Inflammatory macrophage (primary cell): ENCODE results near the gene SLC37A1.
"Not testable (repeated sequence)": the region's sequence is repeated elsewhere in the genome, so short reads cannot be mapped to it uniquely, and the experiment has no call there.

Experiments
- DNase-seq, 2 donors: peaks; one replicate each; pipeline ENCODE4 v3.0.0-alpha.2; 2020 to 2022
- total RNA-seq, 18 experiments: gene quantifications; one replicate each; lab custom pipeline; 2026; ENCODE audit warnings: mixed read lengths in 6 of 18, inconsistent platforms in 2 of 18; lab: John Stamatoyannopoulos, UW

The SLC37A1 gene
- total RNA-seq: 19.9 to 41.4 (median 27.1) reads per million in 18 experiments

DNA sequence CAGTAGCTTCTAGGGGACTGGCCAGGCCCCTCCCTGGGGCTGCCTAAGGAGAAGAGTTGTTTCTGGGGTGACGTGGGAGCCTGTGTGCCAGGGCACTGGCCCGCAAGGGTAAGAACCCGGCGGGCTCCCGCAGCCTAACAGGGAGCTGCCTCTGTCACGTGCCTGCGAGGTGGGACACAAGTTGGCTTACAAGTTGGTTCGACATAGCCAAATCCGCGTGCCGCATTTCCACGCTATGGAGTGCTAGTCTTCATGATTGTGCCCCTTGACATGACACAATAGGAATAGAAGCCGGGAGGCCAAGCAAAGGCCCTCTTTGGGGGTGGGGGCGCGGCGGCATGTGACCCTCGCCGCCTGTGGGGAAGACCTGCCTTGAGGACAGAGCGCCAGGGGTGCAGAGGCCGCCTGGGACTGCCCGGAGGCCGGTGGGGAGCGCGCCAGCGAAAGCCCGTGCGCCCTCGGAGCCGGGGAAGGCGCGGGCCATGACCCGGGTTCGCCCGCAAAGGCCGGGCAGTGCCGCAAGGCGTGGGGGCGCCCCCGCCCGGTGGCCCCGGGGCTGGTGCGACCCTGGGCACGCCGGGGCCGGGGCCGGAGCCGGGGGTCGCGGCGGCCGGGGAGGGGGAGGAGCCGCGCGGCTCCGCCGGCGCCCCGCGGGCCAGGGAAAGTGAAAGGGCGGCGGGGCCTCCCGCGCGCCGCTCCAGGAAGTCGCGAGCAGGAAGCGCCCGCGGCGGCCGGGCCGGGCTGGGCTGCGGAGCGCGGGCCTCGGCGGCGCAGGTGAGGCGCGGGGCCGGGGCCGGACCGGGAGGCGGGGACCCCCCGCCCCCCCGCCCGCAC lies at the start of gene SLC37A1:
SLC37A1 (plus strand) TSS at position 702 of the 834 bp plus-strand sequence. CDS start 4,603 bp downstream, outside the sequence.
- DNase-seq: peak in 1 of 2 donors; percentile 36

DNA sequence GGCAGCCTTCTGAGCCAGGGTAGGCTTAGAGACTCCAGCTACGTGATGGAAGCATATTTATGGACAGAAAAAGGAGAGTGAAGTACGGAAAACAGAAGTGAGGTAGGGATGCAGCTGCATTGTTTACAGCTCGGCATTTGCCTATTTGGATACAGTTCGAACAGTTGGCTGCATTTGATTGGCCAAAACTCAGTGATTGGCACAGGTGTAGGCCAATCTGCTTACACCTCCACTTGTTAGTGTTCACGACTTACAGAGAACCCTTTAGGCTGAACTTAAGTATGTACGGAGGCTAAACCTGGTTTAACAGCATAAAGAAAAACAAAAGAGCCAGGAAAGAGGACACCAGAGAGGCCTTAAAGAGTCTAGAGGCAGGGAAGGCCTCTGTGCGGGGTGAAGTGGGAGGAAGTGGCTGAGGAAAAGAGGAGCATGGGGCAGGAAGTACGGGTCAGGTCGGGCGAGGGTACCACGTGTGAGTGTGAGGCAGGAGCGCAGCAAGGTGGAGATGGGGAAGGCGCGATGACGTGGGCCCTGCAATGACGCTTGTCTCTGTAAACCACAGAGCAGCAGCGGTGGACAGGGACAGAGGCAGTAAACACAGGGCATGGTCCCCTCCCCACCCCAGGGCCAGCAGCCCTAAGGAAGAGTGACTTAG lies 49.7 kb upstream of the SLC37A1 start:
- peak; percentile 66 to 78 for DNase-seq

DNA sequence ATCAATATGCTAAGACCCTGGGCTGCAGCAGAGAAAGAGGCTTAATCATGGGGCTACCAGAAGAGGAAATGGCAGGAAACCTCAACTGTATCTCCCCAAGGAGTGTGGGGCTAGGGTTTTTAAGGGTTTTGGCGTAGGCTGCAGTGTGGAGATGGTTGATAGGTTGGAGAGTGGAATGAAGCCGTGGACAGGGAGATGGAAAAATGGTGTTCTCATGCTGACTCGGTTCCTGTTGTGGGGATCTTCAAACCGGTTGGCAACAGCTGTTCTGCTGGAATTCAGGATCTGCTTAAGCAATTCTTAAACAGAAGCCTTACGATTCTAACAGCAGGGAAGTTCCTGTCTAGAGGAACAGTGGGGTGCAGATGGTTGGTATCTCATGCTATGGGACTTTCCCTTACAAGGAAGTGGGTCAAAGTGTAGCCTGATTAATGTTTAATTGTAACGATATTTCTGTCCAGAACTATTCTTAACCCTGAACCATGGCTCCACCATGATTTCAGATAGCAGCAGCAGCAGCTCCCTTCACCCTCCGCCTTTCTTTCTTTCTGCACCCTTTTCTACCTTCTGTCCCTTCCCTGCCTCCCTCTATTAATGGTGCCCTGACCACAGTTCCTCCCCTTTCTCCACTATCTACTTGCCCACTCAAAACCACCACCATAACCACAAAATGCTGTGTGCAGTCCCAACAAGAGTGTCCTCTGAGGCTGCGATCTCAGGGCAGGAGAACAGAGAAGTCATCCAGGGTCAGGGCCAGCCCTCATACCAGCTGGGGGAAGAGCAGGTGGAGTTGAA lies 48.4 kb upstream of the SLC37A1 start:
- DNase-seq: peak; percentile 58 to 77

DNA sequence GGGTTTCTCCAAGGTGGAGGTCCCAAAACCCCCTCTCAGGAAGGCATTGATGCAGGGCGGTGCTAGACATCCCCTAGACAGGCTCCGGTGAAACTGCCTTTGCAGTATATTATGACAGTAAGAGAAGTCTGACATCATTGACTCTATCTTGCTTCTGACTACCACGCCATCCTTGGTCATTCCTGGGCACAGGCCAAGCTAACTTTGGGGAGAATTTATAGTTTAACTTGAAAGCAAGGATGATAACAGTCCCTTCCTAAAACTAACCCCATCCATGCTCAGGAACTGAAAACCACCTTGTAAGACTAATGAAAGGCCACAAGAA lies 47.9 kb upstream of the SLC37A1 start:
- peak in 1 of 2 donors; percentile 6 for DNase-seq

DNA sequence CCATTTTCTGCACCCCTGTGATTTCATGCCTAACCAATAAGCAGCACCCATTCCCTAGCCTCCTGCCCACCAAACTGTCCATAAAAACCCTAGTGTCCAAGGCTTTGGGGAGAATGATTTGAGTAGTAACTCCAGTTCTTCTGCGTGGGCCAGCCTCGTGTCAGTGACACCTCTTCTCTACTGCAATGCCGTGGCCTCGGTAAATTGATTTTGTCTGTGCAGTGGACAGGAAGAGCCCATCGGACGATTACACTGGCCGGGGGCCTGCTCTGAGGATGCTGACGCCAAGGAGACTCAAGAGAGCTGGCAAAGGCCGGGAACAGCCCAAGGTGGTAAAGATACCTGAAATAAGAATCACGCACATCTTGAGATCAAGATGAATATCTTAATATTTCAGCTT lies 47.0 kb upstream of the SLC37A1 start:
- DNase-seq: no peak

DNA sequence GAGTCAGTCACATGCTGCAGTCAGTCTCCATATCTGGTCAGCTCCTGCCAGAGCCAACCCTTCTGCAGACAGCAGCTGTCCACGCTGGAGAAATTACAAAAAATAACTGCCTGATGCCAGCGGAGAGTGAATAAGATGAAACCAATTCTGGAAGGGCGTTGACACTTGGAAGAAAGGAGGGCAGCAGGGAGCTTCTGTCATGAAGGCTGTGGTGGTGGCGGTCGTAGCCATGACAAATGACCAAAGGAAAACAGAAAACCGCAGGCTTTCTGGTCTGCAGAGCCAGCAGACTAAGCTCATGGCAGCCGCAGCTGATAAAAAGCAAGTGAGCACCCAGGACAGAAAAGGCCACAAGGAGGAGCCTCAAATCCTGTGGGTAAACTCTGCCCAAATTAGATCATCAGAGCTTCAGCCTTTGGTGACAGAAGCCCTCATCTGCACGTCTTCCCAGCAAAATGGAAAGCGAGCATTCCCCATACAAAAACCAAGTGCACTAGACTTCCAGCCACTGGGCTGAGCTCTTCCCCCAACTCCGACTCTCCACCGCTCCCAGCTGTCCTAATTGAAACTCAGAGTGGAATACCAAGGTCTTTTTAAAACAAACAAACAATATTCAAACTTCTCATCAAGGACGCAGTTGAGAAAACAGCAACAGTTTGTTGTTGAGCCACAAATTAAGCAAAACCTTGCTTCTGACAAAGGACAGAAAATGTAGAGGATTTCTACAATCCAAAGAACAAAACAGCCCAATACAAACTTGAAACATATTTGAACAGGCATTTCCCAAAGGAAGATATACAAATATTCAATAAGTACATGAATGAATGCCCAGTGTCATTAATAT lies 46.3 kb upstream of the SLC37A1 start:
- peak; percentile 62 to 72 for DNase-seq

DNA sequence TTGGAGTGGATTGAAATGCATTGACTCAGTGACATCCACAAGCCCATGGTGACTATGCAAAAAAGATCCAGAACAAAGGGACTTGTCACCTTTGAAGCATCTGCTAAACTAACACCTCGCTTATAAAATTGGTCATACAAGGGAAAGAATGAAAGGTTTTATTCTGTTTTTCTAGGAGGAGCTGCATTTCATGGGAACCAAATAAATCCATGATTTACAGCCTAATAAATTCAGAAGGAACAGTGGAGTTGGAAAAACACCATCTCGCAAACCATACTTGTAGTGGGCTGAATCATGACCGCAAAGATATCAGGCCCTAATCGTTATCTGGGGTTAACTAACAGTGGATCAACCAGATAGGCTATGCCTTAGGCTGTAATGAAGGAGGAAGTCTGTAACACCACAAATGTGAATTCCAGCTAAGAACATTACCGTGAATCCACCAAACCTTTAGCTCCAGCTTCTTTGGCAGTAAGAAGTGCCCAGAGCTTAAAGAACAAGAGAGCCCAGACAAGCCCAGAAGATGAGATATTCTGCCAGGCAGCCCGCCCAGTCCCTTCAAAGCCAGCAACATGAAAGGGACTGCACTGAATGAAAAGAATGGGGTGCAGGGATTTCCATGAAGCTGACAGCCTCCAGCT lies 45.0 kb upstream of the SLC37A1 start:
- no peak for DNase-seq

DNA sequence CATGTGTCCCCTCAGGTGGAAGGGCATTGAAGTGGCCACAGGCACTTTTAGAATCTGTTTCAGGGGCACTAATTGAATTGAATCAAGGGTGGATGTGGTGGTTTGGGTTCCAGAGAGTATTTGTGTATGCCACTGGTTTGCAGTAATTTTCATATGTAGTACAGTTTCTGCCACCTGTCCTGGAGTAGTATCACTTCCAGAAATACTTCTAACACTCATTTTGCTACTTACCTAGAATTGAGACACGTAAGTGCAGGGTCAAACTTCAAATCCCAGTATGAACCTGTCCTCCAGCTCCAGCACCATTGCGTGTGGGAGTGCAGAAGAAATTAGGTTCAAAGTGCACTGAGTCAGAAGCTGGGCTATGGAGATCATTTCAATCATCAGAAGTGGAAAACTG lies 44.4 kb upstream of the SLC37A1 start:
- DNase-seq: no peak

DNA sequence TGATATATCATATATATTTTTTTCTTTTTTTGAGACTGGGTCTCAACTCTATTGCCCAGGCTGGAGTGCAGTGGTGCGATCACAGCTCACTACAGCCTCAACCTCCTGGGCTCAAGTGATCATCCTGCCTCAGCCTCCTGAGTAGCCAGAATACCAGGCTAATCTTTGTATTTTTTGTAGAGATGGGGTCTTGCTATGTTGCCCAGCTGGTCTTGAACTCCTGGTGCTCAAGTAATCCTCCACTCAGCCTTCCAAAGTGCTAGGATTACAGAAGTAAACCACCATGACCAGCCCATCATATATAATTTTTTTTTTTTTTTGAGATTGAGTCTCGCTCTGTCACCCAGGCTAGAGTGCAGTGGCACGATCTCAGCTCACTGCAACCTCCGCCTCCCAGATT lies 43.9 kb upstream of the SLC37A1 start:
- DNase-seq: not testable (repeated sequence)

DNA sequence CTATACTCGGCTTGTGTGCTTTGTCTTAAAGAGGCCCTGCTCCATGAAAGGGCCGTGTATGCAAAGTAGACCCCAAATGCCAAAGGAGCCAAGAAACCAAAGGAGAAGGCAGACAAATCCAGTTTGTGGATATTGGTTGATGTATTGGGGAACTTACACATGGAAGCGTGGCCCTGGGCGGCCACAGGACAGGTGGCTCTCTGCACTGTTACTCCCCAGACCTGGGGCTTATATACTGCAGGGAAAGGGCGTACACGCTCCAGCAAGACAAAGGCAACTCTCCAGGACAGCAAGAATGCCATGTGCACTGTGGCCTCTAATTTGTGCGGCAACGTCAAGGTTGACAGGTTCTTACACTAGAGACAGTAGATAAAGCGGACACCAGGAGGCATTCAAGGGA lies 42.4 kb upstream of the SLC37A1 start:
- no peak for DNase-seq

DNA sequence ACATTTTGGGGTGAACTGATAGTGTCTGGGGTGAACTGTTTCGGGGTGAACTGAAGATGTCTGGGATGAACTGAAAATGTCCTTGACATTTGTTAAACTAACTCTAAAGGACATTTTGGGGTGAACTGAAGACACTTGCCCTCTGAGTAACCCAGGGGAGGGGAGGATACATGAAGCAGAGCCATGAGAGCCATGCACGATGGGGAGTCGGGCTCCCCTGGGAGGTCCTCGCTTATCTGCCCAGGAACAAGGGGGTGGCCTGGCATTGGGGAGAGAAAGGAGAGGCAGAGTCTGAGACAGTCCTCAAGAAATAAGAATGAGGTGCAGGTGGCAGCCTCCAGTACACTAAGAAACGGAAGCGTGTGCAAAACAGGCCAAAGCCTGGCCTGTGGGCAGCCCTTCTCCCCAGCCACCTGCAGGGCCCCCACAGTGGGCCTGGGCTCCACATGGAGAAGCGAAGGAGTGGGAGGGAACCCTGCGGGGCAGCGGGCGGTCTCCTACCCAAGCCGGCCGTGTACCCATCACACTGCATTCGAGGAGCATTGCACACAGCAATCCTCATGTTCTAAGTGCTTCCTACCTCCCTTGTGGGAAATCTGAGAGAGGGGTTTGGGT lies 41.8 kb upstream of the SLC37A1 start:
- DNase-seq: no peak

DNA sequence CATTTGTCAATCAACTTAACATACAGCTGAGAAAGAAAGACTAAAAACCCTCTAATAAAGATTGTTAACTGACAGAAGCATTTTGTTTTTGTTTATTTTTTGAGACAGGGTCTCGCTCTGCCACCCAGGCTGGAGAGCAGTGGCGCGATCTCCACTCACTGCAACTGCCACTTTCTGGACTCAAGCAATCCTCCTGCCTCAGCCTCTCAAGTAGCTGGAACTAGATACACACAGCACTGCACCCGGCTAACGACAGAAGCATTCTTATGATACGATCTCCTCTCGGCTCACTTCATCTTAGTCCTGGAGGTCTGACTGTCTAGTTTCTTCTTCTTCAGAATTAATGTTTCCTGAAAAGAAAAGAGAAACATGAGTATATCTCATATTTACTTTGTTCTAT lies 41.1 kb upstream of the SLC37A1 start:
- no peak for DNase-seq

DNA sequence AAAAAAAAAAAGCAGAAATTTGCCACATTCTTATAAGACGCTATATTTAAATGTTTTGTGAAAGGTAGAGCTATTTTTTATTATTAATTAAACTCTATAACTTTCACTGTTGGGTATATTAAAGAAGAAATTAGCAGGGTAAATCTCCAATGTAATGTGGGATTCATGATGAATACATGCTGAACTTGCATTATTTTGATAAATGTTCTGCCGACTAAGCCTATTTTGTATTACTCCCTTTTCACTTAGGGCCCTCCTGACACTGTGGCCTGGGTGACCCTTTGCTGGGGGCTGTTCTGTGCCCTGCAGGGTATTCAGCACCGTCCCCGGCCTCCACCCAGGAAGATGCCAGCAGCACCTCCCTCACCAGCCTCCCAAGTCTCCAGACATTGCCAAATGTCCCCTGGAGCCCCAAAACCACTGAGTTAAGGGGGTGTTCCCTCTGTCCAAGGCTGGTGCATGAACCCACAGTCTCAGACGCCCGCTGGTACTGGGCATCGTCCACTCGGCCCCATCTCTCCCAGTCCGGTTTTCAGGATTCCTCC lies 40.1 kb upstream of the SLC37A1 start:
- no peak for DNase-seq

DNA sequence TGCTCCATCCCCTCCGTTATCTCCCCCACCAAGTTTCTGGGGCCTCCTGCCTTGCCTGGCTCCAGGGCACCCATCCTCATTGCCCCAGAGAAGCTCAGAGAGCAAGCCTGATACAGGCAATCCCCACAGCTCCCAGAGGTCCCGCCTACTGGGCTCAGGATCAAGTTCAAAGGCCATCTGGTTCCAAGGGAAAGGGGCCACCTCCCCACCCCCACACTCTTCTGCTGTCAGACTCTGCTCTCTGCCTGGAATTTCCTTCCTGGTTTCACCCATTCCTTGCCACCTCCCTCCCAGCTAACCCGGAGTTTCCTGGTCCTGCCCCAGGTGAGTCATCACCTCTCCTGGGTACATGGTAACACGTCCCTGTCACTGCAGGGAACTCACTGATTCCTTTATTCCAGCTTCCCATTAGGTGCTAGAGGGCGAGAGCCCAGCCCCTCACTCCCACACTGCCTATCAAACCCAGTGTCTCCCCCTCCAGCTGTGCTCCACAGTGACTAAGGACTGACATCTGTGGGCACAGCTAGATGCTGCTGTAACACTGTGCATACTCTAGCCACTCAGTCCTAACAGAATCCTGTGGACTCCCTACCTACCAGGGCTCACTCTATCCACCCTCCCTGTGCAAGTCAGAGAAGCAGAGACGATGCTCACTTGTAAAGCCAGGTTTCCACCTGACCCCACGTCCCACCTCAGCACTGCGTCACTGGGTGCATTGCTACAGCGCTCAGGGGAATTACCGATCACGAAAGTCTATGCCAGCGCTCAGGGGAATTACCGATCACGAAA lies 39.4 kb upstream of the SLC37A1 start:
- no peak for DNase-seq

DNA sequence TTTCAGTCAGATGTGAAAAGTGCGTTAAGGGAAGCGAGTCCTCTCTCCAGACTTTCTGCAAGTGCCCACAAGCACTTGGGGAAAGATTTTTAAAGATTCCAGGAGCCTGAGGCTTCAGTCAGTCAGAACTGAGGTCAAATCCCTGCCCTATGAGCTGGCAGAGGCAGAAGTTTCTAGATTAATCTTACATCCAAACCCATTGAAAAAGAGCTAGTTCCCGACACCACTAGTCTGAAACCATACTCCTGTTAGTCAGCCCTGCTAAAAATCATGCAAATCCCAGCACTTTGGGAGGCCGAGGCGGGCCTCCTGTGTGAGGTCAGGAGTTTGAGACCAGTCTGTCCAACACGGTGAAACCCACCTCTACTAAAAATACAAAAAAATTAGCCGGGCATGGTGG lies 38.6 kb upstream of the SLC37A1 start:
- no peak for DNase-seq

DNA sequence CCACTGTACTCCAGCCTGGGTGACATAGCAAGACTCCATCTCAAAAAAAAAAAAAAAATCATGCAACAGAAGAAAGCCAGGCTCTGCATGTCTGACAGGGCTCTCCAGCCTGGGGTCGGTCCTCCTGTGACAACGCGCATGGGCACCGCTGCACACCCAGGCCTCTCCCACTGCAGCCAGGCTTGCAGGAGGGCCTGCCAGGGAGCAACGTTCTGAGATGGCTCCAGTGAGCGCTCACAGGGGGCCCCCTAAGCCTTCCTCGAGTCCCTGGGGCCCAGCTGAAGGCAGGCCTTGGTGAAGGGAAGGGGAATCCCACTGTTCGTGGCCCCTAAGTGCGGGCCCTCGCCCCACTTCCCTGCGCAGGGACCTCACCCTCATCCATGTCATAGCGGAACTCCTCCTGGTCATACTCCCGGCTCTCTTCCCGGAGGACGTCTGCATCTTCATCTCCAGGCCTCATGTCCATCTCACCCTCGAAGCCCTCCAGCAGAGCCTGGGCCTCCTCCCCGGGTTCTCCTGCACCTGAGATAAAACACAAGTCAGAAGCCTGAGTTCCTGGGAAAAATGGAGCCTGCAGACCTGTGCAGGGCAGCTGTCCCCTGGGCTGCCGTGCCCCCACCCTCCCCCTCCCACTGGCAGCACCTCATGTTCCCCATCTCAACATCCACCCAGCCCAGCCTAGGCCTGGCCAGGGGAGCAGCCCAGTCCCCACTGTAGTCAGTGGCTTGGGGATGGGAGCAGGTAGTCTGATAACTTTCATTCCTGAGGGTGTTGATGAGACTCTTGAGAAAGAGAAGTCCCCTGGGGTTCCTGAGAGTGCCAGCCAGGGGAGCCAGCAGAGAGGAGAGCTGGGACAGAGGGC lies 37.9 kb upstream of the SLC37A1 start:
- no peak for DNase-seq

DNA sequence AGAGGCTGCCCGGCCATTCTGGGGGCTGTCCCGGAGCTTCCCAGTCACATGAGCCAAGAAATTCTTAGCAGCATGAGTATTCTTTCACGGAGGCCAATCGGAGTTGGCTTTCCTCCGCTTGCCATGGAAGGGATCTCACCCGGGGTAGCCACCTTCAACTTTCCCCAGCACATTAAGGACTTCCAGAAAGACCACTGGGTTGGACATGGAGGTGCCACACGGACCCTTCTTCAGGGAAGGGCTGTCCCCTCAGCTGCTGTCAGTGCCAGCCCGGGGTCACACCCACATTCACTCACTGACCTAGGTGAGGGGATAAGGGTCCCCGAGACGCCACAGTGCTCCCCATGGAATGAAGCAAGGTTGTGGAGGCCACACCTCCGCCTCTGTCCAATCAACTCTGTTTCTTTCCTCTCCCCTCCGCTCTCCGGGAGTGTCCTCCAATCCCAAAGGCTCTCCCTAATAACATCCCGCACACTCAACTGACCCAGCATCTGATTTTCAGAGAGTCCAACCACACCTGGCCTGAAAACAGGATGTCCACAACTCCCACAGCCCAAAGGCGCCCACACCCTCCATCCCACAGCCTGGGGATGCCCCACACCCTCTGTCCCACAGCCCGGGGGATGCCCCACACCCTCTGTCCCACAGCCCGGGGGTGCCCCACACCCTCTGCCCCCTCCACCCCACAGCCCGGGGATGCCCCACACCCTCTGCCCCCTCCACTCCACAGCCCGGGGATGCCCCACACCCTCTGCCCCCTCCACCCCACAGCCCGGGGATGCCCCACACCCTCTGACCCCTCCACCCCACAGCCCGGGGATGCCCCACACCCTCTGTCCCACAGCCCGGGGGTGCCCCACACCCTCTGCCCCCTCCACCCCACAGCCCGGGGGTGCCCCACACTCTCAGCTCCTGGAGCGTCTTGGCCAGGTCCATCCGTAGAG lies 37.0 kb upstream of the SLC37A1 start:
- no peak for DNase-seq

DNA sequence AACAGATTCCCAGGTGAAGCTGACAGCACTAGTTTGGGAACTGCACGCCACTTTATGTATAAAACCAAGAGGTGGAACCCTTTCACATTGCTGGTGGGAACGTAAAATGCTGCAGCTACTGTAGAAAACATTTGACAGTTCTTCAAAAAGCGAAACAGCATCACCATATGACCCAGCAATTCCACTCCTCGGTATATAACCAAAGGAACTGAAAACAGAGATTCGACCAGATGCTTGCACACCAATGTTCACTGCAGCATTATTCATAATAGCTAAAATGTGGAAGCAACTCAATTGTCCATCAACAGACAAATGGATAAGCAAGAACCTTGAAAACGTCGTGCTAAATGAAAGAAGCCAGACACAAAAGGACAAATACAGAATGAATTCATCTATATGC lies 35.1 kb upstream of the SLC37A1 start:
- DNase-seq: no peak
